GM18498 (cell line): Measurements from ENCODE around the gene KAT6B.

ENCODE experiments used
- ATAC-seq: cut with Tn5 transposase; IDR thresholded peaks from one replicate; pipeline ENCODE4 v1.9.1; 2021; ENCODE audit warnings: mild to moderate bottlenecking, moderate library complexity; ENCODE audit not compliant: unreplicated experiment

Gene KAT6B

GRCh38 chr10:75008952-75009351 is 182.6 kb downstream of the KAT6B start:
- ATAC-seq = no peak

- ATAC-seq = no peak
These were observed 183.0 kb downstream of the KAT6B start for GRCh38 chr10:75009426-75009825.

- no peak for ATAC-seq
These were observed 184.0 kb downstream of the KAT6B start for GRCh38 chr10:75010373-75010772.

GRCh38 chr10:75011221-75011620 is 184.8 kb downstream of the KAT6B start:
- no peak for ATAC-seq

GRCh38 chr10:75012471-75012870 is 186.1 kb downstream of the KAT6B start:
- no peak for ATAC-seq

GRCh38 chr10:75013007-75013406 is 186.6 kb downstream of the KAT6B start:
- no peak for ATAC-seq

- no peak for ATAC-seq
These were observed 187.1 kb downstream of the KAT6B start for GRCh38 chr10:75013522-75013921.

GRCh38 chr10:75014516-75015230 is 188.3 kb downstream of the KAT6B start:
- ATAC-seq = no peak

GRCh38 chr10:75015442-75015841 is 189.0 kb downstream of the KAT6B start:
- no peak for ATAC-seq

- ATAC-seq = no peak
These were observed 189.9 kb downstream of the KAT6B start for GRCh38 chr10:75016325-75016724.

GRCh38 chr10:75018251-75018650 is 191.9 kb downstream of the KAT6B start:
- ATAC-seq = no peak

- ATAC-seq = no peak
These were observed 192.4 kb downstream of the KAT6B start for GRCh38 chr10:75018686-75019307.

- ATAC-seq = no peak
These were observed 193.0 kb downstream of the KAT6B start for GRCh38 chr10:75019370-75019769.

GRCh38 chr10:75020168-75020567 is 193.8 kb downstream of the KAT6B start:
- ATAC-seq = no peak

- no peak for ATAC-seq
These were observed 195.2 kb downstream of the KAT6B start for GRCh38 chr10:75021379-75022249.

- ATAC-seq = no peak
These were observed 196.7 kb downstream of the KAT6B start for GRCh38 chr10:75023074-75023473.

GRCh38 chr10:75024971-75025523 is 198.6 kb downstream of the KAT6B start:
- ATAC-seq = no peak

GRCh38 chr10:75028049-75028448 is 201.6 kb downstream of the KAT6B start:
- no peak for ATAC-seq

- no peak for ATAC-seq
These were observed 202.3 kb downstream of the KAT6B start for GRCh38 chr10:75028748-75029147.

- ATAC-seq = no peak
These were observed 203.0 kb downstream of the KAT6B start for GRCh38 chr10:75029420-75029819.

GRCh38 chr10:75029857-75030256 is 203.5 kb downstream of the KAT6B start:
- ATAC-seq = no peak
